ENCODE measurements around the gene YPEL1. TPM values are rescaled to one million over a fixed set of nuclear protein-coding genes. Genes with fewer than 3 reads are reported as not detected.
A peak's percentile ranks its signal among the peaks of the same experiment; 100 is the strongest.

Gene YPEL1
- total and polyA plus RNA-seq, 2 donors (not counting 1 experiment from before 2014, with no cell fraction given), result 0.36 to 2.3 TPM

GRCh38 chr22:21714786-21715185, 20.8 kb downstream of the YPEL1 start:
- Histone ChIP-seq H4K20me1 (ENCODE audit: control insufficient read depth, extremely low read depth, insufficient read depth, low read length) (no peaks in the 10 kb centered on the region), H3K9me3 (ENCODE audit: control insufficient read depth, insufficient read depth, low read depth, low read length) (no peaks in the 10 kb centered on the region), H3K36me3 (ENCODE audit: control insufficient read depth, insufficient read depth, low read length) (no peaks in the 10 kb centered on the region), H3K27ac (ENCODE audit: insufficient read depth, low read length) (no peak overlapping the region), H3K9ac (ENCODE audit: insufficient read depth, low read length) (no peak overlapping the region), H3K79me2 (ENCODE audit: control insufficient read depth, insufficient read depth, low read length) (no peaks in the 10 kb centered on the region), H2AFZ (ENCODE audit: low read length) (no peak overlapping the region), H3K4me2 (ENCODE audit: extremely low read depth, insufficient read depth, low read length) (no peak overlapping the region), H3K4me1 (ENCODE audit: control insufficient read depth, extremely low read depth, insufficient read depth, low read length) (peaks cover 3% of the 10 kb centered on the region), H3K27me3 (ENCODE audit: control insufficient read depth, insufficient read depth, low read length) (no peaks in the 10 kb centered on the region), H3K4me3 (replicated peaks in 1 of 4; ENCODE audit: control extremely low read depth in 1 of 4, insufficient read depth in 1 of 4, low read depth in 3 of 4, low read length in 4 of 4) (no peak overlapping the region)
- TF ChIP-seq CTCF (conservative IDR thresholded peaks at IDR 0.05 in 1 of 2, IDR thresholded peaks at IDR 0.05 in 1 of 2; ENCODE audit: low read depth in 1 of 2, low read length in 2 of 2) (no peak), EZH2 (IDR thresholded peaks at IDR 0.05; ENCODE audit: low read length, missing control alignments) (no peak)
- no peak for DNase-seq (ENCODE audit: low read depth in 2 of 2)

DNA sequence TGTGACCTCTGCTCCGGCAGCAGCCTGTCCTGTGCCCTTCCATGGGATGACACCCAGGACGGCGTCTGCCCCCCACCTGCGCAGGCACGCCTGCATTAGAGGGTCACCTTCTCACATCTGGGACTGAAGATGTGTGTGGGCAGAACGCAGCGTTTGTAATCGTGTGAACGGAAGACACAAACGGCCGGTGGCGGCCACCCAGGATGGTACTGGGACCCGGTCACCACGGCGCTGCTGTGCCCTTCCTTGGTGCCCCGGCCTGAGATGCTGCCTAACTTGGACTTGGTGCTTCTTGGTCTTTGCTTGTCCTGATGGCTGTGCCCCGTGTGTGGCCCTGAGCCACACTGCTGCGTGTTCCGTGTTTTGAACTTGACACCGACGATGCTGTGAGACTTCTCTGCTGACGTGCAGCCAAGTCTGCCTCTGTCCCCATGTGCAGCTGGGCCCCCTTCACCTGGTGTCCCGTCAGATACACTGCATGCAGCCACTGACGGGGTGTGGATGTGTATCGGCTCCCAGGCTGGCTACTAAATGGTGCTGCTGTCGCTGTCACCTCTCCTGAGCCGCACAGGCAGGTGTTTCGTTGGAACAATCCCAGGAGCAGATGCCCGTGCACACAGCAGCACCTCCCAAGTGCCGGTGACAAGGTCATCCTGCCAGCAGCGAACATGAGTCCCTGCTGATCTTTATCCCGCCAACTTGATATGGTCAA, 21.4 kb downstream of the YPEL1 start:
- H3K79me2 ChIP-seq (ENCODE audit: control insufficient read depth, insufficient read depth, low read length), result no peaks in the 10 kb centered on the region
- no peak for DNase-seq (ENCODE audit: low read depth in 2 of 2)
- peaks cover 4% of the 10 kb centered on the region for H3K4me1 ChIP-seq (ENCODE audit: control insufficient read depth, extremely low read depth, insufficient read depth, low read length)
- no peaks in the 10 kb centered on the region for H3K36me3 ChIP-seq (ENCODE audit: control insufficient read depth, insufficient read depth, low read length)
- no peaks in the 10 kb centered on the region for H4K20me1 ChIP-seq (ENCODE audit: control insufficient read depth, extremely low read depth, insufficient read depth, low read length)
- H3K4me3 ChIP-seq (replicated peaks in 1 of 4; ENCODE audit: control extremely low read depth in 1 of 4, insufficient read depth in 1 of 4, low read depth in 3 of 4, low read length in 4 of 4), result no peak overlapping the region
- no peak overlapping the region for H3K4me2 ChIP-seq (ENCODE audit: extremely low read depth, insufficient read depth, low read length)
- H3K27me3 ChIP-seq (ENCODE audit: control insufficient read depth, insufficient read depth, low read length), result no peaks in the 10 kb centered on the region
- no peak overlapping the region for H3K27ac ChIP-seq (ENCODE audit: insufficient read depth, low read length)
- H2AFZ ChIP-seq (ENCODE audit: low read length), result no peak overlapping the region
- H3K9ac ChIP-seq (ENCODE audit: insufficient read depth, low read length), result no peak overlapping the region
- TF ChIP-seq CTCF (conservative IDR thresholded peaks at IDR 0.05 in 1 of 2, IDR thresholded peaks at IDR 0.05 in 1 of 2; ENCODE audit: low read depth in 1 of 2, low read length in 2 of 2) (no peak), EZH2 (IDR thresholded peaks at IDR 0.05; ENCODE audit: low read length, missing control alignments) (no peak)
- no peaks in the 10 kb centered on the region for H3K9me3 ChIP-seq (ENCODE audit: control insufficient read depth, insufficient read depth, low read depth, low read length)

DNA sequence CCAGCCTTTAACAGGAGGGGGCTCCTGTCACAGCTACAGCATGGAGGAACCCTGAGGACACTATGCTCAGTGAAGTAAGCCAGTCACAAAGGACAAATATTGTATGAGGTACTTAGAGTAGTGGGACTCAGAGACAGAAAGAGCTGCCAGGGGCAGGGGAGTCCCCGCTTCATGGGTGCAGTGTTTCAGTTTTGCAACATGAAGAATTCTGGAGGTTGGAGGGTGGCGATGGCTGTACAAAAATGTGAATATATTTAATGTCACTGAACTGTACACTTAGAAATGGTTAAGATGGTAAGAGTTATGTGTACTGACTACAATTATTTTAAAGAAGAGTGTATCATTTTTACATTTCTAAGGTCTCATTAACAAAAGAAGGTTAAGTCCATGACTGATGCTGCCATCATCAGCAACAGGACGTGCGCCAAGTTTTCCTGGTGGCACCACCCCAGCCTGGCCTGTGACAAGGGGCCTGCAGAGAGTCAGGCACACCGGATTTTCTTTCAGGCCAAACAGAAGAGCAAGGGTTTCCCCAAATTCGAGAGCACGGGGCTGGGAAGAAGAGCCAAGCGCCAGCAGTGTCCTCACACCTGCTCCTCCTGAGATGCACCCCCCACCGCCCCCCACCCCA, 22.1 kb downstream of the YPEL1 start:
- TF ChIP-seq CTCF (conservative IDR thresholded peaks at IDR 0.05 in 1 of 2, IDR thresholded peaks at IDR 0.05 in 1 of 2; ENCODE audit: low read depth in 1 of 2, low read length in 2 of 2) (no peak), EZH2 (IDR thresholded peaks at IDR 0.05; ENCODE audit: low read length, missing control alignments) (no peak)
- Histone ChIP-seq H3K27ac (ENCODE audit: insufficient read depth, low read length) (no peak overlapping the region), H3K36me3 (ENCODE audit: control insufficient read depth, insufficient read depth, low read length) (no peaks in the 10 kb centered on the region), H4K20me1 (ENCODE audit: control insufficient read depth, extremely low read depth, insufficient read depth, low read length) (no peaks in the 10 kb centered on the region), H3K79me2 (ENCODE audit: control insufficient read depth, insufficient read depth, low read length) (no peaks in the 10 kb centered on the region), H3K4me1 (ENCODE audit: control insufficient read depth, extremely low read depth, insufficient read depth, low read length) (peaks cover 4% of the 10 kb centered on the region), H3K9ac (ENCODE audit: insufficient read depth, low read length) (no peak overlapping the region), H3K4me2 (ENCODE audit: extremely low read depth, insufficient read depth, low read length) (peak overlapping the region; percentile 46), H2AFZ (ENCODE audit: low read length) (peak overlapping the region; percentile 68), H3K9me3 (ENCODE audit: control insufficient read depth, insufficient read depth, low read depth, low read length) (no peaks in the 10 kb centered on the region), H3K27me3 (ENCODE audit: control insufficient read depth, insufficient read depth, low read length) (no peaks in the 10 kb centered on the region), H3K4me3 (replicated peaks in 1 of 4; ENCODE audit: control extremely low read depth in 1 of 4, insufficient read depth in 1 of 4, low read depth in 3 of 4, low read length in 4 of 4) (no peak overlapping the region)
- no peak for DNase-seq (ENCODE audit: low read depth in 2 of 2)

All from fibroblast of lung (primary cell).